Stimulated activated CD4-positive, alpha-beta T cell treated with anti-CD3 and anti-CD28 coated beads, Interleukin-1b, Interleukin-23, amount 100 ng/mL, for 24 hours (primary cell): ENCODE data around the gene ELF5.

ENCODE experiments used
- DNase-seq, 4 experiments: peaks; one replicate each; pipeline ENCODE4 v3.0.0-alpha.2; 2020; ENCODE audit warnings: low read depth in 4 of 4, low spot score in 1 of 4

The ELF5 gene

GRCh38 chr11:34458525-34458924 is 55.1 kb downstream of the ELF5 start:
- DNase-seq = no peak

GRCh38 chr11:34457607-34458006 is 56.0 kb downstream of the ELF5 start:
- no peak for DNase-seq

GRCh38 chr11:34454308-34455032 is 59.1 kb downstream of the ELF5 start:
- no peak for DNase-seq

GRCh38 chr11:34451053-34451452 is 62.5 kb downstream of the ELF5 start:
- no peak for DNase-seq

- DNase-seq = no peak
Measured at GRCh38 chr11:34449013-34449412, 64.6 kb downstream of the ELF5 start.

- DNase-seq = no peak
Measured at GRCh38 chr11:34448223-34448994, 65.2 kb downstream of the ELF5 start.

GRCh38 chr11:34447044-34447443 is 66.5 kb downstream of the ELF5 start:
- no peak for DNase-seq

GRCh38 chr11:34446386-34446785 is 67.2 kb downstream of the ELF5 start:
- DNase-seq = no peak

GRCh38 chr11:34445956-34446355 is 67.6 kb downstream of the ELF5 start:
- DNase-seq = no peak

GRCh38 chr11:34444428-34444827 is 69.2 kb downstream of the ELF5 start:
- DNase-seq = no peak

- no peak for DNase-seq
Measured at GRCh38 chr11:34443136-34443535, 70.5 kb downstream of the ELF5 start.

- DNase-seq = no peak
Measured at GRCh38 chr11:34441814-34442213, 71.8 kb downstream of the ELF5 start.

- no peak for DNase-seq
Measured at GRCh38 chr11:34439610-34440198, 73.9 kb downstream of the ELF5 start.

GRCh38 chr11:34438529-34439507 is 74.8 kb downstream of the ELF5 start, which contains the start of gene CAT:
Gene CAT (plus strand): TSS chr11:34438934. CDS start chr11:34439014, 80 bp downstream.
- DNase-seq = peak; percentile 91 to 99 (median 98)

- no peak for DNase-seq
Measured at GRCh38 chr11:34437224-34438125, 76.1 kb downstream of the ELF5 start.

- DNase-seq = no peak
Measured at GRCh38 chr11:34433899-34434298, 79.7 kb downstream of the ELF5 start.

GRCh38 chr11:34432822-34433221 is 80.8 kb downstream of the ELF5 start:
- DNase-seq = no peak

GRCh38 chr11:34431979-34432378 is 81.6 kb downstream of the ELF5 start:
- DNase-seq = no peak
